SK-N-SH (cell line): Measurements from ENCODE around the gene MUSK. TPM values are rescaled to one million over a fixed set of nuclear protein-coding genes. Genes with fewer than 3 reads are reported as not detected.

Source experiments
- CTCF ChIA-PET: fragments of 300-600, 350-600 bp; formaldehyde crosslinking; extraction: SDS; loops from one replicate; lab custom pipeline; 2021; lab: Yijun Ruan, JAX
- POLR2A ChIA-PET: fragments of 350-600 bp; sonication (Branson Sonifier 250); formaldehyde crosslinking; extraction: SDS; loops from one replicate; lab custom pipeline; 2020; ENCODE audit warnings: antibody characterized with exemption, inconsistent platforms; lab: Yijun Ruan, JAX
- DNase-seq: peaks from one replicate; pipeline ENCODE4 v3.0.0; 2012
- H2AFZ ChIP-seq: fragments of 200-600 bp; sonication (generic); 2 replicates; pipeline ENCODE4 v1.8.1; 2016; ENCODE audit warnings: antibody characterized with exemption, mild to moderate bottlenecking, low read depth
- H3F3A ChIP-seq: fragments of 200-600 bp; sonication (generic); replicated peaks from 2 replicates; pipeline ENCODE3; 2016; ENCODE audit warnings: antibody characterized with exemption, mild to moderate bottlenecking; ENCODE audit not compliant: insufficient read depth
- H3K27ac ChIP-seq, 2 experiments: fragments of 200-500 bp in 1 of 2; fragments of 200-600 bp in 1 of 2; sonication (Bioruptor generic) in 1 of 2; sonication (generic), shearing (Covaris generic) in 1 of 2; 2 replicates each; pipeline versions ENCODE4 v1.5.1 to v1.6.1; 2014 to 2016; ENCODE audit warnings: low read depth in 2 of 2, inconsistent platforms in 1 of 2, low read length in 1 of 2, mild to moderate bottlenecking in 1 of 2, mixed read lengths in 1 of 2
- H3K27me3 ChIP-seq: fragments of 200-600 bp; sonication (generic), shearing (Covaris generic); 2 replicates; pipeline ENCODE4 v1.6.1; 2016; ENCODE audit warnings: mixed run types; ENCODE audit not compliant: insufficient read depth
- H3K36me3 ChIP-seq, 2 experiments: fragments of 200-500 bp in 1 of 2; fragments of 200-600 bp in 1 of 2; sonication (Bioruptor generic) in 1 of 2; sonication (generic) in 1 of 2; replicated peaks in 1 of 2; 2 replicates each; pipeline versions ENCODE3 to v1.5.1; 2014 to 2016; ENCODE audit warnings: low read length in 1 of 2, mild to moderate bottlenecking in 1 of 2; ENCODE audit not compliant: insufficient read depth in 2 of 2, control insufficient read depth in 1 of 2
- H3K4me1 ChIP-seq, 2 experiments: fragments of 200-500 bp in 1 of 2; fragments of 200-600 bp in 1 of 2; sonication (Bioruptor generic) in 1 of 2; sonication (generic), shearing (Covaris generic) in 1 of 2; 2 replicates each; pipeline versions ENCODE4 v1.5.1 to v1.6.1; 2014 to 2016; ENCODE audit warnings: low read depth in 1 of 2, low read length in 1 of 2, mixed run types in 1 of 2; ENCODE audit not compliant: insufficient read depth in 2 of 2, control insufficient read depth in 1 of 2
- H3K4me2 ChIP-seq: fragments of 200-600 bp; sonication (generic), shearing (Covaris generic); 2 replicates; pipeline ENCODE4 v1.6.1; 2017; ENCODE audit warnings: mixed run types
- H3K4me3 ChIP-seq, 2 experiments: fragments of 200-500 bp in 1 of 2; fragments of 200-600 bp in 1 of 2; sonication (Bioruptor generic) in 1 of 2; sonication (generic), shearing (Covaris generic) in 1 of 2; 2 replicates each; pipeline versions ENCODE4 v1.5.1 to v1.8.1; 2014 to 2016; ENCODE audit warnings: low read depth in 2 of 2, inconsistent platforms in 1 of 2, low read length in 1 of 2, mild to moderate bottlenecking in 1 of 2, mixed read lengths in 1 of 2, moderate library complexity in 1 of 2
- H3K79me2 ChIP-seq: fragments of 200-600 bp; sonication (generic); 2 replicates; pipeline ENCODE4 v1.8.1; 2017; ENCODE audit warnings: mild to moderate bottlenecking; ENCODE audit not compliant: insufficient read depth
- H3K9ac ChIP-seq: fragments of 200-600 bp; sonication (generic); 2 replicates; pipeline ENCODE4 v1.6.1; 2017; ENCODE audit warnings: mixed run types
- H3K9me2 ChIP-seq: fragments of 200-600 bp; sonication (generic); 2 replicates; pipeline ENCODE4 v1.6.1; 2017; ENCODE audit warnings: mixed run types
- H3K9me3 ChIP-seq: fragments of 200-600 bp; sonication (generic); 2 replicates; pipeline ENCODE4 v1.6.1; 2017; ENCODE audit warnings: mixed run types, mild to moderate bottlenecking, moderate library complexity
- H4K20me1 ChIP-seq: fragments of 200-600 bp; sonication (generic); 2 replicates; pipeline ENCODE4 v1.6.1; 2017; ENCODE audit warnings: mild to moderate bottlenecking, mixed run types; ENCODE audit not compliant: insufficient read depth
- ELF1 ChIP-seq: IDR thresholded peaks from 2 replicates; pipeline ENCODE4 v1.4.0; 2012
- EP300 ChIP-seq, 2 experiments: IDR thresholded peaks; 2 replicates each; pipeline versions ENCODE4 v1.4.0 to v1.6.1; 2012; ENCODE audit warnings: borderline replicate concordance in 1 of 2, low read depth in 1 of 2, low read length in 1 of 2
- EZH2phosphoT487 ChIP-seq: fragments of 200-600 bp; sonication (generic); IDR thresholded peaks from 2 replicates; pipeline ENCODE4 v1.6.1; 2017; ENCODE audit warnings: low read depth, mixed run types, mild to moderate bottlenecking, antibody characterized with exemption, moderate library complexity, borderline replicate concordance
- FOXJ3 ChIP-seq: sonication (generic); formaldehyde crosslinking; IDR thresholded peaks from 2 replicates; pipeline ENCODE4 v1.5.1; 2020; ENCODE audit warnings: mild to moderate bottlenecking, missing genetic modification reagents
- GABPA ChIP-seq: IDR thresholded peaks from 2 replicates; pipeline ENCODE4 v1.4.0; 2012; ENCODE audit warnings: low read depth, mild to moderate bottlenecking
- IRF3 ChIP-seq: fragments of 150-350 bp; IDR thresholded peaks from 2 replicates; pipeline ENCODE4 v1.6.1; 2016; ENCODE audit warnings: mild to moderate bottlenecking, low read depth, low read length
- MXI1 ChIP-seq: IDR thresholded peaks from 2 replicates; pipeline ENCODE4 v1.6.1; 2012; ENCODE audit warnings: mild to moderate bottlenecking, low read depth, low read length, improper control_type of control experiment
- NRF1 ChIP-seq: IDR thresholded peaks from 2 replicates; pipeline ENCODE4 v1.6.1; 2012; ENCODE audit warnings: low read depth, mild to moderate bottlenecking, low read length
- PBX3 ChIP-seq: IDR thresholded peaks from 2 replicates; pipeline ENCODE4; 2012
- REST ChIP-seq: IDR thresholded peaks from 2 replicates; pipeline ENCODE4 v1.6.1; 2012; ENCODE audit warnings: mild to moderate bottlenecking, low read depth, low read length, moderate library complexity
- RFX5 ChIP-seq: IDR thresholded peaks from 2 replicates; pipeline ENCODE4 v1.6.1; 2012; ENCODE audit warnings: mild to moderate bottlenecking, improper control_type of control experiment, low read length
- YY1 ChIP-seq: IDR thresholded peaks from 2 replicates; pipeline ENCODE4 v1.4.0; 2012; ENCODE audit warnings: low read depth, mild to moderate bottlenecking
- WGBS: methylation state at CpG from one replicate; pipeline ENCODE4 v1.1.6; 2017; ENCODE audit warnings: low lambda C conversion rate; 5-methylcytosine and 5-hydroxymethylcytosine counted together
- polyA plus RNA-seq, 3 experiments: library from polyadenylated mRNA; depleted of rRNA; stranded (reverse); fragments of >200 nt; gene quantifications; 2 replicates each; pipeline ENCODE4 v1.2.3, GENCODE V29; 2012

The MUSK gene
- polyA plus RNA-seq, 1 of the 3 experiments (the other 2 are of a cell fraction) = not detected

GRCh38 chr9:110731437-110732028 is 62.9 kb downstream of the MUSK start:
- Histone ChIP-seq H3K4me2 (no peak overlapping the region), H3K9me3 (no peaks in the 10 kb centered on the region), H3K79me2 (no peaks in the 10 kb centered on the region), H3K4me1 (no peaks in the 10 kb centered on the region), H3F3A (no peaks in the 10 kb centered on the region), H3K36me3 (no peaks in the 10 kb centered on the region), H3K27me3 (no peaks in the 10 kb centered on the region), H3K9ac (no peak overlapping the region), H3K9me2 (no peaks in the 10 kb centered on the region), H3K4me3 (no peak overlapping the region), H3K27ac (no peak overlapping the region), H2AFZ (no peak overlapping the region), H4K20me1 (no peaks in the 10 kb centered on the region)
- TF ChIP-seq EZH2phosphoT487 (no peak), PBX3 (no peak), EP300 (IDR thresholded peaks at IDR 0.05; ENCODE audit: borderline replicate concordance in 1 of 2, low read depth in 1 of 2, low read length in 1 of 2) (no peak), NRF1 (no peak), IRF3 (no peak), RFX5 (no peak), REST (no peak), FOXJ3 (CRISPR knock-in tag) (no peak), GABPA (no peak), YY1 (no peak), ELF1 (no peak), MXI1 (no peak)
- POLR2A ChIA-PET = no interaction called here
- WGBS = 67% methylated on average over 2 of the region's 2 CpGs
- CTCF ChIA-PET = no interaction called here
- DNase-seq = no peak
